Neural progenitor cell (in vitro differentiated cells): ENCODE results near the gene GMCL1. TPM values are rescaled to one million over a fixed set of nuclear protein-coding genes. Genes with fewer than 3 reads are reported as not detected.
"Not testable (repeated sequence)": the region's sequence is repeated elsewhere in the genome, so short reads cannot be mapped to it uniquely, and the experiment has no call there.

Source experiments
- DNase-seq: peaks from one replicate; pipeline ENCODE4 v3.0.0-alpha.2; 2016; ENCODE audit warnings: low spot score
- H2AFZ ChIP-seq: fragments of 200-600 bp; sonication (generic); replicated peaks from 2 replicates; pipeline ENCODE4 v1.6.1; 2016; ENCODE audit warnings: antibody characterized with exemption
- H3F3A ChIP-seq: fragments of 200-600 bp; sonication (generic); 2 replicates; pipeline ENCODE4 v1.6.1; 2016; ENCODE audit warnings: antibody characterized with exemption, low read depth
- H3K27ac ChIP-seq: fragments of 200-600 bp; sonication (generic); 2 replicates; pipeline ENCODE4 v1.5.1; 2016; ENCODE audit warnings: mild to moderate bottlenecking
- H3K27me3 ChIP-seq: fragments of 200-600 bp; sonication (generic); 2 replicates; pipeline ENCODE4 v1.6.1; 2016; ENCODE audit warnings: mild to moderate bottlenecking, moderate library complexity
- H3K36me3 ChIP-seq: fragments of 200-600 bp; sonication (generic); 2 replicates; pipeline ENCODE4 v1.5.1; 2016
- H3K4me1 ChIP-seq: fragments of 200-600 bp; sonication (generic); 2 replicates; pipeline ENCODE4 v1.6.1; 2016; ENCODE audit warnings: mixed run types
- H3K4me2 ChIP-seq: fragments of 200-600 bp; sonication (generic); 2 replicates; pipeline ENCODE4 v1.6.1; 2016
- H3K4me3 ChIP-seq: fragments of 200-600 bp; sonication (generic); 2 replicates; pipeline ENCODE4 v1.5.1; 2016
- H3K79me2 ChIP-seq: fragments of 200-600 bp; sonication (generic); 2 replicates; pipeline ENCODE4 v1.6.1; 2016; ENCODE audit warnings: low read depth
- H3K9ac ChIP-seq: fragments of 200-600 bp; sonication (generic); 2 replicates; pipeline ENCODE4 v1.6.1; 2016
- H3K9me3 ChIP-seq: fragments of 200-600 bp; sonication (generic); 2 replicates; pipeline ENCODE4 v1.5.1; 2016; ENCODE audit warnings: low read depth
- H4K20me1 ChIP-seq: fragments of 200-600 bp; sonication (generic); 2 replicates; pipeline ENCODE4 v1.6.1; 2016; ENCODE audit warnings: low read depth
- H3K27ac Mint-ChIP-seq: 3 replicates; pipeline ENCODE4 v1.8.0; 2021; ENCODE audit warnings: mixed read lengths
- H3K27me3 Mint-ChIP-seq: 2 replicates; pipeline ENCODE4 v1.8.0; 2022; ENCODE audit warnings: low read depth, mild to moderate bottlenecking, inconsistent platforms, moderate library complexity, mixed read lengths; ENCODE audit not compliant: insufficient read depth
- H3K36me3 Mint-ChIP-seq: 3 replicates; pipeline ENCODE4 v1.8.0; 2021; ENCODE audit warnings: mixed read lengths
- H3K4me1 Mint-ChIP-seq: 3 replicates; pipeline ENCODE4 v1.8.0; 2021; ENCODE audit warnings: mixed read lengths
- H3K4me3 Mint-ChIP-seq: 3 replicates; pipeline ENCODE4 v1.8.0; 2021; ENCODE audit warnings: mild to moderate bottlenecking, moderate library complexity, mixed read lengths
- H3K9me3 Mint-ChIP-seq: 3 replicates; pipeline ENCODE4 v1.8.0; 2020; ENCODE audit warnings: mixed read lengths
- CTCF ChIP-seq: fragments of 200-600 bp; sonication (generic); IDR thresholded peaks from 2 replicates; pipeline ENCODE4 v1.5.1; 2017; ENCODE audit warnings: antibody characterized with exemption, mild to moderate bottlenecking
- EZH2 ChIP-seq: fragments of 200-600 bp; sonication (generic); IDR thresholded peaks from 2 replicates; pipeline ENCODE4 v1.6.1; 2017; ENCODE audit warnings: antibody characterized with exemption, mild to moderate bottlenecking, moderate library complexity
- EZH2phosphoT487 ChIP-seq: fragments of 200-600 bp; sonication (generic); IDR thresholded peaks from 2 replicates; pipeline ENCODE4 v1.6.1; 2017; ENCODE audit warnings: antibody characterized with exemption
- total RNA-seq: library from RNA; depleted of rRNA; stranded (reverse); fragments of >200 nt; gene quantifications from 2 replicates; pipeline ENCODE4 v1.2.3, GENCODE V29; 2015; ENCODE audit warnings: low replicate concordance

The GMCL1 gene
- total RNA-seq, 1 donor from 2014 or later = 23.1 TPM

- Mint-ChIP-seq H3K27me3 (peaks cover 3% of the 10 kb centered on the region), H3K4me3 (no peak overlapping the region), H3K9me3 (no peaks in the 10 kb centered on the region), H3K27ac (no peak overlapping the region), H3K36me3 (no peaks in the 10 kb centered on the region), H3K4me1 (peaks cover 7% of the 10 kb centered on the region)
- H3K27me3 ChIP-seq = no peaks in the 10 kb centered on the region
- no peak for TF ChIP-seq CTCF
- no peak for TF ChIP-seq EZH2
- TF ChIP-seq EZH2phosphoT487 = no peak
- H3K4me1 ChIP-seq = no peaks in the 10 kb centered on the region
- H2AFZ ChIP-seq = no peak overlapping the region
- no peak overlapping the region for H3K4me2 ChIP-seq
- no peak overlapping the region for H3K27ac ChIP-seq
- no peak overlapping the region for H3K9ac ChIP-seq
- no peaks in the 10 kb centered on the region for H3K9me3 ChIP-seq
- peaks cover 17% of the 10 kb centered on the region for H3F3A ChIP-seq
- no peak overlapping the region for H3K4me3 ChIP-seq
- H4K20me1 ChIP-seq = no peaks in the 10 kb centered on the region
- H3K79me2 ChIP-seq = peaks cover 21% of the 10 kb centered on the region
- DNase-seq = no peak
- no peaks in the 10 kb centered on the region for H3K36me3 ChIP-seq
Measured at GRCh38 chr2:69890881-69891280, 61.4 kb downstream of the GMCL1 start.

GRCh38 chr2:69892838-69893424, 63.5 kb downstream of the GMCL1 start:
- H3K9ac ChIP-seq, H3K9me3 ChIP-seq, DNase-seq, H4K20me1 ChIP-seq, H3K27me3 ChIP-seq, H3K4me1 ChIP-seq, H3K27ac ChIP-seq, H3K4me1 Mint-ChIP-seq, H3K27me3 Mint-ChIP-seq, H3K9me3 Mint-ChIP-seq: not testable (repeated sequence)
- Mint-ChIP-seq H3K36me3 (peaks cover 11% of the 10 kb centered on the region), H3K27ac (peak overlapping the region; percentile 98), H3K4me3 (peak overlapping the region; percentile 99)
- Histone ChIP-seq H3K36me3 (peaks cover 12% of the 10 kb centered on the region), H3F3A (peaks cover 17% of the 10 kb centered on the region), H3K4me2 (peak overlapping the region; percentile 89), H2AFZ (peak overlapping the region; percentile 99), H3K79me2 (peaks cover 22% of the 10 kb centered on the region), H3K4me3 (peak overlapping the region; percentile 84)

- peak within 1 kb of the TSS; percentile 99 for H2AFZ ChIP-seq
- peak; percentile 40 for TF ChIP-seq EZH2phosphoT487
- no peak for TF ChIP-seq CTCF
- no peak for TF ChIP-seq EZH2
- H3K4me1 ChIP-seq = no peaks in the 10 kb centered on the region
Measured at GRCh38 chr2:69893684-69894551, 64.5 kb downstream of the GMCL1 start, which contains the start of gene SNRNP27. SNRNP27 (plus strand) TSS chr2:69893956; CDS start chr2:69893985, 29 bp downstream.

GRCh38 chr2:69894737-69895136, 65.3 kb downstream of the GMCL1 start:
- Mint-ChIP-seq H3K4me3 (peak overlapping the region; percentile 99), H3K36me3 (peaks cover 13% of the 10 kb centered on the region)
- Histone ChIP-seq H3K4me2 (peak overlapping the region; percentile 89), H3K9ac (peak overlapping the region; percentile 89), H3K4me3 (peak overlapping the region; percentile 84), H3K36me3 (peaks cover 20% of the 10 kb centered on the region), H3F3A (peaks cover 17% of the 10 kb centered on the region), H3K79me2 (peaks cover 30% of the 10 kb centered on the region)
- H3K27me3 ChIP-seq, H3K27ac Mint-ChIP-seq, H3K27ac ChIP-seq, H3K9me3 Mint-ChIP-seq, DNase-seq, H3K4me1 Mint-ChIP-seq, H2AFZ ChIP-seq, H3K9me3 ChIP-seq, H3K27me3 Mint-ChIP-seq, H4K20me1 ChIP-seq, H3K4me1 ChIP-seq: not testable (repeated sequence)

More at GRCh38 chr2:69893684-69894551, 64.5 kb downstream of the GMCL1 start, which contains the start of gene SNRNP27:
- Histone ChIP-seq H4K20me1 (no peaks in the 10 kb centered on the region), H3K4me3 (peak within 1 kb of the TSS; percentile 84), H3K27me3 (no peaks in the 10 kb centered on the region), H3K9ac (peak within 1 kb of the TSS; percentile 89), H3K27ac (peak within 1 kb of the TSS; percentile 82), H3K4me2 (peak within 1 kb of the TSS; percentile 89), H3F3A (peaks cover 17% of the 10 kb centered on the region), H3K9me3 (no peaks in the 10 kb centered on the region), H3K79me2 (peaks cover 28% of the 10 kb centered on the region), H3K36me3 (peaks cover 19% of the 10 kb centered on the region)
- Mint-ChIP-seq H3K27ac (peak within 1 kb of the TSS; percentile 98), H3K36me3 (peaks cover 12% of the 10 kb centered on the region), H3K4me3 (peak within 1 kb of the TSS; percentile 99), H3K4me1 (peaks cover 7% of the 10 kb centered on the region), H3K9me3 (no peaks in the 10 kb centered on the region), H3K27me3 (peaks cover 3% of the 10 kb centered on the region)
- peak; percentile 88 for DNase-seq
